Stimulated activated CD8-positive, alpha-beta memory T cell treated with anti-CD3 and anti-CD28 coated beads, Interleukin-7, amount 100 ng/mL, for 1 hour (primary cell): ENCODE results near the gene STXBP6.

Experiments
- DNase-seq, 2 donors: peaks; one replicate each; pipeline ENCODE4 v3.0.0-alpha.2; 2020; ENCODE audit warnings: low read depth in 2 of 2

The STXBP6 gene

GRCh38 chr14:24915958-24916595, 133.9 kb downstream of the STXBP6 start:
- DNase-seq = no peak

GRCh38 chr14:24915403-24915921, 134.5 kb downstream of the STXBP6 start:
- no peak for DNase-seq

- no peak for DNase-seq
Observed at GRCh38 chr14:24913746-24914145, 136.2 kb downstream of the STXBP6 start.

GRCh38 chr14:24913021-24913420, 136.9 kb downstream of the STXBP6 start:
- no peak for DNase-seq

GRCh38 chr14:24911324-24912109, 138.4 kb downstream of the STXBP6 start:
- DNase-seq = no peak

GRCh38 chr14:24910408-24910986, 139.4 kb downstream of the STXBP6 start:
- no peak for DNase-seq

DNA sequence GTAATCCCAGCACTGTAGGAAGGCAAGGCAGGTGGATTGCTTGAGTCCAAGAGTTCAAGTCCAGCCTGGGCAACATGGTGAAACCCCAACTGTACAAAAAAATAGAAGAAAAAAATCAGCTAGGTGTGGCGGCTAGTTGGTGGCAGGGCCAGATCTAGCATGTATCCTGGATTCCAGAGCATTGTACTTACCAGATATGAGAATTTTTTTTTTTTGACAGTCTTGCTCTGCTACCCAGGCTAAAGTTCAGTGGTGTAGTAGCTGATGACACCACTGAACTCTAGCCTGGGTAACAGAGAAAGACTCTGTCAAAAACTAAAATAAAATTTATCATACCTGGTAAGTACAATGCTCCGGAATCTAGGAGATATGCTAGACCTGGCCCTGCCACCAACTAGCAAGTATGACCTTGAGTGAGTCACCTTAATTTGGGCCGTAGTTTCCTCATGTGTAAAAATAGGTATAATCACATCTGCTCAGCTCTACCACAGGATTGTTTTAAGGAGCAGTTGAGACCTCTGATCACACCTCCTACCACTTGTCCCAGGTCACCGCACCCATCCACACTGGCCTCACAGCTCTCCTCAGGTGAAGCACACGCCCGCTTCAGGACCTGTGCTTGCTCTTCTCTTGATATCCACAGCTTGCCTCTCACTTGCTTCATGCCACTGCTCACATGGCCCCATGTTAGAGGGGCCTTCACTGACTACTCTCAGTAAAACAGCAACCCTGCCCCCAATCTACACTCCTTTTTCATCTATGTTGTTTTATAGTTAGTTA, 140.2 kb downstream of the STXBP6 start:
- DNase-seq = no peak

- DNase-seq = no peak
Observed at GRCh38 chr14:24908592-24909236, 141.2 kb downstream of the STXBP6 start.

GRCh38 chr14:24904533-24904932, 145.4 kb downstream of the STXBP6 start:
- DNase-seq = no peak

- no peak for DNase-seq
Observed at GRCh38 chr14:24903337-24903736, 146.6 kb downstream of the STXBP6 start.

DNA sequence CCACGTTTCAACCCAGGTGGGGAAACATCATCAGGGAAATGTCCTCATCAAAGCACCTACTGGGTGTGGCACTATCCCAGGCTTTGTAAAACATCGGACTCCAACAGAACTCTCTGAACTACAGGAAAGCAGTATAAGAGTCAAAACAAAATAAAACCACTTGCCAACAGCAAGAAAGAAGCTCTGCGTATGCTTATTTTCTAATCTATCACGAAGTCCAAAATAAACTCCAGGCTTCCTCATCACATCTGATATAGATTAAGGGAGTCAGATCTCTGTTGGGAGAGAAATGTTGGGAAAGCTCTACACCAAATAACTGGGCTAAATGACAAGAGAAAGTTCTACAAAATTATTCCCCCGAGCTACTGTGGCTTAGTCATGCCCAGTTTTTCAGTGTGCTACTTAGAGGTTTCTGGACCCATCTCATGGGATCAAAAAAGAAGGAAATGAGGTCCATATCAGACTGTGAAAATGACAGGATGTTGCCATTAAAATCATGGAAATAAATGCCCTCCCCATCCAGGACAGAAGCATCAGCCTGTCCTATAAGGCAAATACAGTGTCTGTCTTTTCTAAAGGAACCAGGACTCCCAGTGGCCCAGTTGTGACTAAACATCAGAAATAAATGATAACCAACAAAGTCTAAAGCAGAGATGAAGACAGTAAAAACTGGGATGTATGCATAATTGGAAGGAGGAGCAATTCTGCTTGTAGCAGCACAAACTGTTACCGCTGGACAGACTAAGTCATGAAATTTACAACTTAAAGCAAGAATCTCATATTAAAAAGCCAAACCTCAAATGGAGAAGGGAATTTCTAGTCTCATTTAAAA, 149.5 kb downstream of the STXBP6 start:
- no peak for DNase-seq

- no peak for DNase-seq
Observed at GRCh38 chr14:24897793-24898192, 152.2 kb downstream of the STXBP6 start.

GRCh38 chr14:24895622-24896021, 154.3 kb downstream of the STXBP6 start:
- no peak for DNase-seq

DNA sequence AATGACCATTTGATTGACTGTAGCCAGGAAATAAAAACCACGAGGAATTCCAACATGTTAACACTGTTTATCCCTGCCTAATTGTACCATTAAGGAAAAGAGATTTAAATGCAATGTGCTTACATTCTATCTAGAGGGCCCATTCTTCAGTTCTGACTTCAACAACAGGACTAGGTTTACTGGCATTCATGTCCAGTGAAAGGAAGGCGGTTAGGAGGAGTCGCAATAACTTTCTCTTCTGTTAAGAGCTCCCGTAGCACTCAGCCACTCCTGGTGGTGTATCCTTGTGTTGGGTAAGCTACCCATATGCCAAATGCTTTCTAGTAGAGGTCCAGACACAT, 154.7 kb downstream of the STXBP6 start:
- DNase-seq = no peak

GRCh38 chr14:24894583-24895242, 155.2 kb downstream of the STXBP6 start:
- no peak for DNase-seq

- no peak for DNase-seq
Observed at GRCh38 chr14:24892497-24893051, 157.4 kb downstream of the STXBP6 start.

DNA sequence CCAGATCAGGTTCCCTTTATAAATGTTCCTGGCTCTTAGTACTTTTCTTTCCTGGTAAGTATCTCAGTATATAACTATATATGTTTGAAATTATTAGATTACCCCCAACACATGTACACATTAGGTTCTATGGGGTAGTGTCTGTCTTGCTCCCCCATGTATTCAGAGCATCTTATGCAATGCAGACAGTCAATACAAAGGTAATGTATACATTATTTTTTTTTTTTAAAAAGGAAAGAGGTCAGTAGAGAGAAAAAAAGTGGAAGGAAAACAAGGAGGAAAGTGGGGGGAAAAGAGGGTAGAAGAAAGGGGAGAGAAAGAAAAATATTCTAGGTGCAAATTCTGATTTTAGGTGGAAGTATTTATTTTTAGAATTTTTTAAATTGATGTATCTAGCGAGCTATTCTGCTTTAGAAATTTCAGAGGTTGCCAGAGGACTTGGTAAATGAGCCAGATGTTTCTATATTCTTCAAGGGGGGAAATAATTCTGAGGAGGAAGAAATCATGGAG, 157.9 kb downstream of the STXBP6 start:
- DNase-seq = no peak

DNA sequence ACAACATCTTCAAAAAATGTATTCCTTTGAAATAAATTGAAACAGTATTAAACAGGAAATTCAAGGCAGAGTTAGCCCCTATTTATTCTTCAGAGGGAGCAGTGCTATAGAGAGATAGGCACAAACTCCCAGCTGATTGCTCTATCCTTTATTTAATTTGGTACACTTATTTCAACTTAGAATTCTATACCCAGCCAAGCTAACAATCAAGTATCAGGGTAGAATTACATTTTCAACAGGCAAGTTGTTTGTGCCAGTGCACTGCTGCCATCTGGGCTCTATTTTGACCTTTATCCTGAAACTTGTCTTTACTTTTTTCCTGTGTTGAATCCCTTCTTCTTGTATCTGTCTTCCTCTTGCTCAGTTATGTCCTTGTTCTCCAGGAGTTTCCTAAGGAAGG, 159.2 kb downstream of the STXBP6 start:
- no peak for DNase-seq

DNA sequence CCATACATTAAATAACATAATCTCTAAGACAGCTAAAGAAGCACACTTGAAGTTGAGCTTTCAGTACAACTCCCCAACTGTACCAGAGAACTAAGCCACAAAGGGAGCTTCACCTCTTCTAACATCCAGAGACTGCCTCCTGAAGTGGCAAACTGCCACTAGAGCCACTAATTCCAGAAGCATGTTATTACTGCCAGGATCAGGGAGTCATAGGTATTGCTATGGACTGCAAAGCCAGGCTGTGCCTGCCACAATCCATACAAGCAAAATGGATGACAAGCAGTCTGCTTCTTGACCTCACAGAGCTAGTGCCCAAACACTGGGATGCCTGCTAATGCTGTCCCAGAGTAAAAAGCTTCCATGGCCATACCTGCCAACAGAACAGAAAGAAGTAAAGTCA, 160.1 kb downstream of the STXBP6 start:
- no peak for DNase-seq

DNA sequence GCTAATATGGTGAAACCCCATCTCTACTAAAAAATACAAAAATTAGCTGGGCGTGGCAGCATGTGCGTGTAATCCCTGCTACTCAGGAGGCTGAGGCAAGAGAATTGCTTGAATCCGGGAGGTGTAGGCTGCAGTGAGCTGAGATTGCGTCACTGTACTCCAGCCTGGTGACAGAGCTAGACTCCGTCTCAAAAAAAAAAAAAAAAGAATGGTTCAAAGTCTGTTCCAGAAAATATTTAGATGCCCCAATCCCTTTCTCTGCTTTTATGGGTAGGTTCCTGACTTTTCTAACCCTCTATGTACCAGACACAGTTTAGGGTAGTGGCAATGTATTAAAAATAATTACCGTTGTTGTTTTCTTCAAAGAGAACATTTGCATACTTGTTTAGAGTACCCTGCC, 161.4 kb downstream of the STXBP6 start:
- DNase-seq = no peak
